ENCODE data around the gene PLEKHO2. TPM values are rescaled to one million over a fixed set of nuclear protein-coding genes. Genes with fewer than 3 reads are reported as not detected.

PLEKHO2 gene
- total and polyA plus RNA-seq, 2 experiments from 2014 or later, result 9.0 to 29.4 TPM

- Mint-ChIP-seq H3K4me3 (no peak overlapping the region), H3K9me3 (no peaks in the 10 kb centered on the region), H3K4me1 (peaks cover 35% of the 10 kb centered on the region), H3K36me3 (ENCODE audit: low read depth) (no peaks in the 10 kb centered on the region), H3K27me3 (ENCODE audit: insufficient read depth, low read depth, poor library complexity) (peaks cover 13% of the 10 kb centered on the region), H3K27ac (no peak overlapping the region)
- TF ChIP-seq REST (IDR thresholded peaks at IDR 0.05; ENCODE audit: unreplicated experiment) (no peak), ZNF114 (CRISPR knock-in tag; IDR thresholded peaks at IDR 0.05) (no peak), ZNF462 (CRISPR knock-in tag; IDR thresholded peaks at IDR 0.05) (no peak), ETS1 (IDR thresholded peaks at IDR 0.05) (no peak), EZH2phosphoT487 (IDR thresholded peaks at IDR 0.05; ENCODE audit: unreplicated experiment) (no peak), CREB1 (CRISPR knock-in tag; IDR thresholded peaks at IDR 0.05; ENCODE audit: low read depth) (no peak), POLR2AphosphoS5 (IDR thresholded peaks at IDR 0.05; ENCODE audit: low read depth) (no peak), ZNF331 (CRISPR knock-in tag; IDR thresholded peaks at IDR 0.05; ENCODE audit: low read depth) (no peak), EZH2 (IDR thresholded peaks at IDR 0.05; ENCODE audit: low read depth, unreplicated experiment) (no peak), STAT1 (IDR thresholded peaks at IDR 0.05; ENCODE audit: unreplicated experiment) (no peak), NANOG (IDR thresholded peaks at IDR 0.05; ENCODE audit: borderline replicate concordance) (no peak), JUNB (IDR thresholded peaks at IDR 0.05; ENCODE audit: unreplicated experiment) (no peak)
- Histone ChIP-seq H3K36me3 (ENCODE audit: insufficient read depth) (no peaks in the 10 kb centered on the region), H3K27me3 (ENCODE audit: insufficient read depth) (no peaks in the 10 kb centered on the region), H3K27ac (ENCODE audit: low read depth) (no peak overlapping the region), H3F3A (replicated peaks; ENCODE audit: low read depth) (0 out of 2 replicates have a peak, but pooled peaks cover 2% of the 10 kb centered on the region), H3K9me2 (ENCODE audit: insufficient read depth) (no peaks in the 10 kb centered on the region), H2AFZ (no peak overlapping the region), H3K4me2 (no peak overlapping the region), H4K20me1 (replicated peaks; ENCODE audit: insufficient read depth) (no peaks in the 10 kb centered on the region), H3K4me1 (ENCODE audit: insufficient read depth) (peaks cover 19% of the 10 kb centered on the region), H3K79me2 (replicated peaks; ENCODE audit: insufficient read depth) (no peaks in the 10 kb centered on the region), H3K4me3 (no peak overlapping the region)
- no peak for ATAC-seq
- DNase-seq (ENCODE audit: low spot score), result no peak
Measured at GRCh38 chr15:64875641-64876223, 34.0 kb downstream of the PLEKHO2 start.
